ENCODE results near the gene MARCHF6.

DNA sequence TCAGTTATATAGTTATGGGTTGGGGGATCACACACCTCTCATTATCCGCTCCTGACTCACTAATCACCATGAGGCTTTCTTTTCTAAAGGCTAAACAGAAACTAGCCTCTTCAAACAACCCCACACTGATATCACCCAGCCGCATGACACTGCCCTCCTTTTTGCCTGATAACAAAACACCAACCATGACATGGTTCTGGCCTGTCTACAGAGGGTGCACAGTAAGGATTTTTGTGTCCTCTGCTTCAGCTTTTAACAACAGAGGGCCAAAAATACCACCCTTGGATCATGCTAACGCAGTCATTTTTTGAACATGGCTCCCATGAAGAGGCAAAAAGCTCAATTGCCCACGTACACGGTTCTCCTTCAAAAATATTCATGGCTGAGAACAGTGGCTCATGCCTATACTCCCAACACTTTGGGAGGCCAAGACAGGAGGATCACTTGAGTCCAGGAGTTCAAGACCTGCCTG lies 49.8 kb upstream of the MARCHF6 start:
- TF ChIP-seq, protein P1, sequence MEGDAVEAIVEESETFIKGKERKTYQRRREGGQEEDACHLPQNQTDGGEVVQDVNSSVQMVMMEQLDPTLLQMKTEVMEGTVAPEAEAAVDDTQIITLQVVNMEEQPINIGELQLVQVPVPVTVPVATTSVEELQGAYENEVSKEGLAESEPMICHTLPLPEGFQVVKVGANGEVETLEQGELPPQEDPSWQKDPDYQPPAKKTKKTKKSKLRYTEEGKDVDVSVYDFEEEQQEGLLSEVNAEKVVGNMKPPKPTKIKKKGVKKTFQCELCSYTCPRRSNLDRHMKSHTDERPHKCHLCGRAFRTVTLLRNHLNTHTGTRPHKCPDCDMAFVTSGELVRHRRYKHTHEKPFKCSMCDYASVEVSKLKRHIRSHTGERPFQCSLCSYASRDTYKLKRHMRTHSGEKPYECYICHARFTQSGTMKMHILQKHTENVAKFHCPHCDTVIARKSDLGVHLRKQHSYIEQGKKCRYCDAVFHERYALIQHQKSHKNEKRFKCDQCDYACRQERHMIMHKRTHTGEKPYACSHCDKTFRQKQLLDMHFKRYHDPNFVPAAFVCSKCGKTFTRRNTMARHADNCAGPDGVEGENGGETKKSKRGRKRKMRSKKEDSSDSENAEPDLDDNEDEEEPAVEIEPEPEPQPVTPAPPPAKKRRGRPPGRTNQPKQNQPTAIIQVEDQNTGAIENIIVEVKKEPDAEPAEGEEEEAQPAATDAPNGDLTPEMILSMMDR (IDR thresholded peaks at IDR 0.05): no peak
- no peak for TF ChIP-seq POLR2AphosphoS5 (IDR thresholded peaks at IDR 0.05)

Data from transverse colon (tissue), 4 donors.